ENCODE results near the gene UBQLN2.
"Not testable (repeated sequence)": the region's sequence is repeated elsewhere in the genome, so short reads cannot be mapped to it uniquely, and the experiment has no call there.

The UBQLN2 gene

GRCh38 chrX:56563231-56564161 is at the start of gene UBQLN2:
Gene UBQLN2 (plus strand): TSS chrX:56563627. CDS start chrX:56563874, 247 bp downstream.
- peak; percentile 78 for DNase-seq

DNA sequence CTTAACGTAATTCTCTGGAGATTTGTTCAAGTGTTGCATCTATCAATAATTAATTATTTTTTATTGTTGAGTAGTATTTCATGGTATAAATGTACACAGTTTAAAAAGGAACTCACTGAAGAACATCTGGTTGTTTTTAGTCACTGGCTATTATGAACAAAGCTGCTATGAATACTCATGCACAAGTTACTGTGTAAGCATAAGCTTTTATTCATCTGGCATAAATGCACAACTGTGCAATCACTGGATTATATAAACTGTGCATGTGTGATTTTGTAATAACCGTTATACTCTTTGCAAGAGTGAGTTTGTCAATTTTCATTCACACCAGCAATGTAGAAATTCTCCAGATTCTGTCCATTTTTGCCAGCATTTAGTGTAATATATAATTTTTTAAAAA is 43.8 kb upstream of the UBQLN2 start:
- DNase-seq, result no peak

GRCh38 chrX:56529482-56530007 is 33.9 kb upstream of the UBQLN2 start:
- not testable (repeated sequence) for DNase-seq

DNA sequence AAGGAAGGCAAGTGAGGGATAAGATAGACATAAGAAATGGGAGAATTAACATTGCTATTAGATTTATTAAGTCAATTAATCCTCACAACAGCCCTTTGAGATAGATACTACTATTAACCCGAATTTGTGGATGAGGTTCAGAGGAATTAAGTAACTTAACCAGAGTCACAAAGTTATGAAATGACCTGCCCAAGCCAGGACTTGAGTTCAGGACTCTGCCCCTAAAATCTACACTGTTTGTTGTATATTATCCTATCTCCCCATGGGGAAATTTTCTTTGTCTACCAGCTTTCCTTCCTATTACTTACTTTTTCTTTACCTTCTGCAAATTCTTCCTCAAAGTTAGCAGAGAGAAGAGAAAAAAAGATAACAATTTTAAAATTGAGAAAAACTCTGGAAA is 33.4 kb upstream of the UBQLN2 start:
- no peak for DNase-seq

DNA sequence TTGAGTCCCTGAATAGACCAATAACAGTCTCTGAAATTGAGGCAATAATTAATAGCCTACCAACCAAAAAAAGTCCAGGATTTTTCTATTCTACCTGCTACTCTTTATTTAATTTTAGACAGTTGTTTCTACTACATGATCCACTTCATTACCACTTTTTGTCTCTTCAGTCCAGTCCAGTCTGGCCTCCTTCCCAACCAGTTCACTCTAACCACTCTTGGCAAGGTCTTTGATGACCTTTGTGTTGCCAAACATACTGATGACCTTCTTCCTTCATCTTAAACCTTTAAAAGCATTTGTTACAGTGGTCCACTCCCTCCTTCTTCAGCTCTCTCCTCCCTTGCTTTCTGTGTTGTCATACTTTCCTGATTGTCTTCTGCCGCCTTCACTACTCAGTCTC is 12.8 kb upstream of the UBQLN2 start:
- no peak for DNase-seq

DNA sequence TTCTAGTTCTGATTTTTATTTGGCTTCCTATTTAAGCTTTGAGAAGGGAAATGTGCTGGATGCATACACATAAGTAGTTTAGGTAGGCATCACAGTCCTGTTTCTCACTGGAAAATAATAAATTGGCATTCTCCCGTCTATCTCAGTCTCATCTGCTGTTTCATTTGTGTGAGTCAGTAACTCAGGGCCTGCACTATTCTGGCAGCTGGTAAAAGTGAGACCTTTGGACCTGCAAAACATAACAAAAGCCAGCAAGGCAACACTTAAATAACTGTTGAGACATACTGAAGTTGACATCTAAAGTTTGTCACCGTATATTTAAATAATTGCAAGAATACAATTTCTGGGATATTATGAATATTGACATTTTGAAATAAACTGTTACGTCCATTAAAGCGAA is 8.6 kb upstream of the UBQLN2 start:
- no peak for DNase-seq

DNA sequence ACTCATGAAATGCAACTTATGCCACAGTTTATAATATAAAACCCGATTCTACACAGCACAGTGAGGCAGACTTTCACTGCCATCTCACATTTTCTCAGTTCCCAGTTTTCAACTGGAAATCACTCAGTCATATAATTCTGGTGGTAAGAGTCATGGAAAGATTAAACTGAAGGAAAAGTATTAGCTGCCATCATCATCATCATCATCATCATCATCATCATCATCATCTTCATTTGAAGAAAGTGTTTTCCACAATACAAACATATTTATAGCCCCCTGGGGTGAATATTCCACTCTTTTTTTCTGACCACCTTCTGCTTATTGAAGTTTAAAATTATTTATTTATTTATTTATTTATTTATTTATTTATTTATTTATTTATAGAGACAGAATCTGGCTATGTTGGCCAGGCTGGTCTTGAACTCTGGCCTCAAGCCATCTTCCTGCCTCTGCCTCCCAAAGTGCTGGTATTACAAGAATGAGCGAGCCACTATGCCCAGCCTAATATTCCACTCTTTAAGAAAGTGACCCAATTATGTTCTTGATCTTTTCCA is 6.0 kb upstream of the UBQLN2 start:
- DNase-seq, result no peak

DNA sequence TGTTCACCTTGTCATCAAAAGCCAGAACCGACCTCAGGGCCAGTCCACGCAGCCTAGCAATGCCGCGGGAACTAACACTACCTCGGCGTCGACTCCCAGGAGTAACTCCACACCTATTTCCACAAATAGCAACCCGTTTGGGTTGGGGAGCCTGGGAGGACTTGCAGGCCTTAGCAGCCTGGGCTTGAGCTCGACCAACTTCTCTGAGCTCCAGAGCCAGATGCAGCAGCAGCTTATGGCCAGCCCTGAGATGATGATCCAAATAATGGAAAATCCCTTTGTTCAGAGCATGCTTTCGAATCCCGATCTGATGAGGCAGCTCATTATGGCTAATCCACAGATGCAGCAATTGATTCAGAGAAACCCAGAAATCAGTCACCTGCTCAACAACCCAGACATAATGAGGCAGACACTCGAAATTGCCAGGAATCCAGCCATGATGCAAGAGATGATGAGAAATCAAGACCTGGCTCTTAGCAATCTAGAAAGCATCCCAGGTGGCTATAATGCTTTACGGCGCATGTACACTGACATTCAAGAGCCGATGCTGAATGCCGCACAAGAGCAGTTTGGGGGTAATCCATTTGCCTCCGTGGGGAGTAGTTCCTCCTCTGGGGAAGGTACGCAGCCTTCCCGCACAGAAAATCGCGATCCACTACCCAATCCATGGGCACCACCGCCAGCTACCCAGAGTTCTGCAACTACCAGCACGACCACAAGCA is 898 bp downstream of the UBQLN2 start:
- DNase-seq, result peak; percentile 32

DNA sequence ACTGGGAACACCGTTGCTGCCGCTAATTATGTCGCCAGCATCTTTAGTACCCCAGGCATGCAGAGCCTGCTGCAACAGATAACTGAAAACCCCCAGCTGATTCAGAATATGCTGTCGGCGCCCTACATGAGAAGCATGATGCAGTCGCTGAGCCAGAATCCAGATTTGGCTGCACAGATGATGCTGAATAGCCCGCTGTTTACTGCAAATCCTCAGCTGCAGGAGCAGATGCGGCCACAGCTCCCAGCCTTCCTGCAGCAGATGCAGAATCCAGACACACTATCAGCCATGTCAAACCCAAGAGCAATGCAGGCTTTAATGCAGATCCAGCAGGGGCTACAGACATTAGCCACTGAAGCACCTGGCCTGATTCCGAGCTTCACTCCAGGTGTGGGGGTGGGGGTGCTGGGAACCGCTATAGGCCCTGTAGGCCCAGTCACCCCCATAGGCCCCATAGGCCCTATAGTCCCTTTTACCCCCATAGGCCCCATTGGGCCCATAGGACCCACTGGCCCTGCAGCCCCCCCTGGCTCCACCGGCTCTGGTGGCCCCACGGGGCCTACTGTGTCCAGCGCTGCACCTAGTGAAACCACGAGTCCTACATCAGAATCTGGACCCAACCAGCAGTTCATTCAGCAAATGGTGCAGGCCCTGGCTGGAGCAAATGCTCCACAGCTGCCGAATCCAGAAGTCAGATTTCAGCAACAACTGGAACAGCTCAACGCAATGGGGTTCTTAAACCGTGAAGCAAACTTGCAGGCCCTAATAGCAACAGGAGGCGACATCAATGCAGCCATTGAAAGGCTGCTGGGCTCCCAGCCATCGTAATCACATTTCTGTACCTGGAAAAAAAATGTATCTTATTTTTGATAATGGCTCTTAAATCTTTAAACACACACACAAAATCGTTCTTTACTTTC is 1.8 kb downstream of the UBQLN2 start:
- no peak for DNase-seq

DNA sequence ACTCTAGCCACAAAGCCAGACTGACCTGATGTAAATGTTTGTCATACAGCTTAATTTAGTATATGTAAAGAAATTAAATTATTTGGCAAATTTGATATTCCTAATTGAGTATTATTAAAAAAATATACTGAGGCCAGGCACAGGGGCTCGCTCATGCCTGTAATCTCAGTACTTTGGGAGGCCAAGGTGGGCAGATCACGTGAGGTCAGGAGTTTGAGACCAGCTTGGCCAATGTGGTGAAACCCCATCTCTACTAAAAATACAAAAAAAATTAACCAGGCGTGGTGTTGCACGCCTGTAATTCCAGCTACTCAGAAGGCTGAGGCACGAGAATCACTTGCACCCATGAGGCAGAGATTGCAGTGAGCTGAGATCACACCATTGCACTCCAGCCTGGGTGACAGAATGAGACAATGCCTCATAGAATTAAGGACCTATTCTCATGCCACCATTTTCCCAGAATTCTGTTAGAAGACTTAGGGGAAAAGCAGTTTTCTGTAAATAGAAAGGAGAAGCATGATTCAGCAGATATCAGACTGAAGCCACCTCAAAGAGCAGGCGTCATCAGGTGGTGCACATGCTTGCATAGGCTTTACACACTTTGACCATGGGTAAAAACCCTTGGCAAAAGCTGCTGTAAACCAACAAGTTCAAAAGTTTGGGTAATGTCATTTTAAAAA is 6.1 kb downstream of the UBQLN2 start:
- DNase-seq, result no peak

DNA sequence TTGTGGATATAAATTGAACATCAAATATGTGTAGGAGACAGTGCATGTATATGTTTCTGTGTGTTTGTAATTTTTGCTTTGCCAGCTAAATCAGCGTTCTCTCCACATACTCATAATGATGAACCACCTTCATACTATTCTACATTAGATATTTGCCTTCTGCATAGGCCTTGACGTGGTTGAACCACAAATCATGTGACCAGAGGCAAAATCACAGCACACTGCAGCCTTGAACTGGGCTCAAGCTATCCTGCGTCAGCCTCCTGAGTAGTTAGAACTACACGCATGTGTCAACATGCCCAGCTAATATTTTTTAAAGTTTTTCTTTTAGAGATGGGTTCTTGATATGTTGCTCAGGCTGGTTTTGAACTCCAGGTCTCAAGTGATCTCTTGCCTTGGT is 9.5 kb downstream of the UBQLN2 start:
- no peak for DNase-seq

GRCh38 chrX:56574861-56575260 is 11.4 kb downstream of the UBQLN2 start:
- no peak for DNase-seq

GRCh38 chrX:56576721-56577120 is 13.3 kb downstream of the UBQLN2 start:
- no peak for DNase-seq

DNA sequence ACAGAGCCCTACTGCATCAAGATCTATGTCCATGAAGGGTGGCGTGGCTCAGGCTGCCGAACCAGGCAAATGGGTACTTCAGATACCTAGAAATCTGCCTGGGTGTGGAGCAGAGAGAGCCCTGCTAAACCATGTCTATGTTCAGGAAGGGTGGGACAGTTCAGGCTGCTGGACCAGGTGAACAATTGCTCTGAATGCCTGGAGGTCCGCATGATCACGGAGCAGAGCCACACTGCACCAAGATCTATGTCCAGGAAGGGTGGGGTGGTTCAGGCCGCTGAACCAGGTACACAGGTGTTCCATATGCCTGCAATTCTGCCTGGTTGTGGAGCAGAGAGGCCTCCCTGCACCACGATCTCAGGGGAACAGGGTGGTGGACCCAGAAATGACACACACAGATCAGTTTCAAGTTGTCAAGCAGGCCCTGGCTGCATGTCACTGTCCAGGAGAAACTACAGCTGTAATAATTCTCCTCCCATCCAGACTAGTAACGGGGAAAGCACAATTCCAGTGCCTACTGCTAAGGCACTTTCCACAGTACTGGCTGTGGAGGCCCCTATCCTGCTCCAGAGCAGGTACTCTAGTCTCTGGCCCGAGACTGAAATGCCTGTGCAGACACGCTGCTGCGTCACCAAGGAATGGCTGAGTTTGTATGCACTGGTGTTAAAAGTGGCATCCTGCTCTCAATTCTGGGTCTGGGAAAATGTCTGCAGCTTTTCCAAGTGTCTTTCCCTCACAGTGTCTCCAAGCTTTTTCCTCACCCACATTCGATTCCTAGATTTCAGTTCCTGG is 25.2 kb downstream of the UBQLN2 start:
- DNase-seq, result no peak

DNA sequence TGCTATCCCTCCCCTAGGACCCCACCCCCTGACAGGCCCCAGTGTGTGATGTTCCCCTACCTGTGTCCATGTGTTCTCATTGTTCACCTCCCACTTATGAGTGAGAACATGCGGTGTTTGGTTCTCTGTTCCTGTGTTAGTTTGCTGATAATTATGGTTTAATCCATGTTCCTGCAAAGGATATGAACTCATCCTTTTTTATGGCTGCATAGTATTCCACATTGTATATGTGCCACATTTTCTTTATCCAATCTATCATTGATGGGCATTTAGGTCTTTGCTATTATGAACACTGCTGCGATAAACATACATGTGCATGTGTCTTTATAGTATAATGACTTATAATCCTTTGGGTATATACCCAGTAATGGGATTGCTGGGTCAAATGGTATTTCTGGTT is 28.4 kb downstream of the UBQLN2 start:
- DNase-seq, result not testable (repeated sequence)

DNA sequence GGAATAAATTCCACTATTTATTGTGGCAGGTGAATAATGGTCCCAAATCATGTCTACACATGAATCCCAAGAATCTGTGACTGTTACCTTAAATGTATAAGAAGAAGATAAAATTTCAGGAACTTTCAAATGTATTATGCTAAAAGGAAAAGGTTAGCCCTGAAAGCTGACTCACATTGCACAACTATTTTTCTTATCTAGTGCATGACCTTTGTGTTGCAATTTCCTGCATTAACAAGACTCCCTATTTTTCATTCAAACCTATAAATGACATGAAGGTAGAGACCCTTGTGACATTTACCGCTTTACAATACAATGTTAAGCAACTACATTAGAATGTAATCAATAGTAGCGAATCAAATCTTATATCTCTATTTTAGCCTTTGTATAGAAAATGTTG is 36.7 kb downstream of the UBQLN2 start:
- DNase-seq, result no peak

- no peak for DNase-seq
Observed at GRCh38 chrX:56600987-56601386, 37.6 kb downstream of the UBQLN2 start.

- no peak for DNase-seq
Observed at GRCh38 chrX:56615282-56615681, 51.9 kb downstream of the UBQLN2 start.
